Measurements from ENCODE around the gene MLH1. TPM values are rescaled to one million over a fixed set of nuclear protein-coding genes. Genes with fewer than 3 reads are reported as not detected.
A peak's percentile ranks its signal among the peaks of the same experiment; 100 is the strongest.

Gene MLH1
- total and polyA plus RNA-seq, 10 of the 15 experiments (the other 5 are each of a cell fraction or from before 2014, with no cell fraction given) = 58.6 to 109 (median 81.4) TPM

GRCh38 chr3:37054370-37054769 is 61.1 kb downstream of the MLH1 start:
- CTCF ChIA-PET = interaction anchor here (1.5 kb wide), 1 partner anchor 30 kb away, joined by 4 read pairs; no protein-coding TSS in a partner anchor
- POLR2A ChIA-PET = interaction anchor here (0.9 to 1.2 kb wide), 2 partner anchors 85 to 160 kb away, joined by 3 read pairs; no protein-coding TSS in a partner anchor
- WGBS (ENCODE audit: insufficient coverage, insufficient replicate concordance, low lambda C conversion rate, missing lambda C conversion rate) = 2% methylated on average over 3 of the region's 3 CpGs
- intact Hi-C loops (cut with micrococcal nuclease; ENCODE audit: unreplicated experiment) = no loop called here
- in situ Hi-C loops (cut with MboI) = no loop called here
- no peak overlapping the region for H2AFZ ChIP-seq (ENCODE audit: control insufficient read depth, low read depth, low read length)
- no peaks in the 10 kb centered on the region for H3K9me3 ChIP-seq (replicated peaks; ENCODE audit: control insufficient read depth, insufficient read depth, low read length)
- ATAC-seq (peak; percentile 93), DNase-seq (ENCODE audit: low read depth, low spot score) (peak; percentile 32), FAIRE-seq (peak; percentile 75)
- no peak overlapping the region for H3K9ac ChIP-seq (ENCODE audit: control insufficient read depth, insufficient read depth, low read length)
- H3K4me3 ChIP-seq = no peak overlapping the region
- H3K27me3 ChIP-seq (replicated peaks in 1 of 2; ENCODE audit: control insufficient read depth in 2 of 2, insufficient read depth in 2 of 2, low read length in 1 of 2) = no peaks in the 10 kb centered on the region
- H4K20me1 ChIP-seq (ENCODE audit: control insufficient read depth, insufficient read depth) = no peaks in the 10 kb centered on the region
- H3K4me2 ChIP-seq (ENCODE audit: control insufficient read depth, insufficient read depth) = no peak overlapping the region
- BruUV-seq (replicated peaks) = no TSS peak
- H3K4me1 ChIP-seq (ENCODE audit: control insufficient read depth, insufficient read depth, low read length) = no peaks in the 10 kb centered on the region
- no peaks in the 10 kb centered on the region for H3K79me2 ChIP-seq (ENCODE audit: control insufficient read depth, insufficient read depth, low read length)
- RAD21 ChIA-PET (ENCODE audit: unreplicated experiment) = interaction anchor here (0.8 to 2.3 kb wide), 5 partner anchors 10 to 159 kb away, joined by 3 to 10 read pairs (median 4); no protein-coding TSS in a partner anchor
- H3K27ac ChIP-seq (ENCODE audit: control insufficient read depth, insufficient read depth) = peak overlapping the region; percentile 38; the same call in 1 of the 2 replicates
- peaks cover 9 to 29% of the 10 kb centered on the region in 2 experiments for H3K36me3 ChIP-seq (ENCODE audit: control insufficient read depth in 2 of 2, insufficient read depth in 2 of 2, low read length in 1 of 2)
- SMC1A ChIA-PET (ENCODE audit: uncharacterized antibody, unreplicated experiment) = interaction anchor here (0.6 to 2.6 kb wide), 12 partner anchors 9 to 1389 kb away, joined by 3 to 14 read pairs (median 4); partner anchors contain the start of genes EPM2AIP1 and MLH1
- no peak for TF ChIP-seq EED (IDR thresholded peaks at IDR 0.05; ENCODE audit: low read depth)
- no peak for TF ChIP-seq ELK1 (IDR thresholded peaks at IDR 0.05; ENCODE audit: low read depth, low read length)
- TF ChIP-seq PAX8 (IDR thresholded peaks at IDR 0.05) = no peak
- TF ChIP-seq RELB (IDR thresholded peaks at IDR 0.05; ENCODE audit: low read depth) = peak; percentile 11; the same call in 1 of the 2 replicates
- TF ChIP-seq SPI1 (IDR thresholded peaks at IDR 0.05; ENCODE audit: borderline replicate concordance, insufficient read depth, low read depth, low read length) = no peak
- TF ChIP-seq MXI1 (IDR thresholded peaks at IDR 0.05; ENCODE audit: low read depth, low read length) = no peak
- TF ChIP-seq DPF2 (IDR thresholded peaks at IDR 0.05) = peak; percentile 56
- TF ChIP-seq BCL3 (IDR thresholded peaks at IDR 0.05; ENCODE audit: borderline replicate concordance, insufficient read depth, low read depth, low read length, poor library complexity, severe bottlenecking) = no peak
- no peak for TF ChIP-seq SREBF1 (IDR thresholded peaks at IDR 0.05; ENCODE audit: low read length)
- TF ChIP-seq TARDBP (IDR thresholded peaks at IDR 0.05; ENCODE audit: borderline replicate concordance) = no peak
- TF ChIP-seq E2F8 (IDR thresholded peaks at IDR 0.05; ENCODE audit: low read depth, partially characterized antibody) = no peak
- no peak for TF ChIP-seq ZBTB11 (CRISPR knock-in tag; IDR thresholded peaks at IDR 0.05)

All from GM12878 (cell line).